Tibial nerve (tissue), 4 donors: ENCODE data around the gene PARVG. TPM values are rescaled to one million over a fixed set of nuclear protein-coding genes. Genes with fewer than 3 reads are reported as not detected.

ENCODE experiments used
- DNase-seq, 2 donors: peaks; one replicate each; pipeline ENCODE4 v3.0.0-alpha.2; 2019; ENCODE audit warnings: low spot score in 2 of 2
- H3K27ac ChIP-seq, 4 donors: fragments of 200-600 bp; sonication (generic) in 3 of 4; one replicate each; pipeline ENCODE4 v1.5.1; 2017 to 2019; ENCODE audit warnings: mild to moderate bottlenecking in 1 of 4
- H3K27me3 ChIP-seq, 2 donors: fragments of 200-600 bp; sonication (generic) in 1 of 2; one replicate each; pipeline versions ENCODE4 v1.5.1 to v1.6.0; 2017 to 2019
- H3K36me3 ChIP-seq, 3 donors: fragments of 200-600 bp; sonication (generic); one replicate each; pipeline ENCODE4 v1.5.1; 2018 to 2019
- H3K4me1 ChIP-seq, 4 donors: fragments of 200-600 bp; sonication (generic) in 3 of 4; one replicate each; pipeline ENCODE4 v1.5.1; 2017 to 2019
- H3K4me3 ChIP-seq, 4 donors: fragments of 200-600 bp; sonication (generic) in 3 of 4; one replicate each; pipeline ENCODE4 v1.5.1; 2017 to 2019; ENCODE audit warnings: mild to moderate bottlenecking in 1 of 4, moderate library complexity in 1 of 4
- H3K9me3 ChIP-seq, 4 donors: fragments of 200-600 bp; sonication (generic) in 3 of 4; one replicate each; pipeline ENCODE4 v1.5.1; 2017 to 2019
- EP300 ChIP-seq, 2 donors: sonication (generic); formaldehyde crosslinking; IDR thresholded peaks; one replicate each; pipeline ENCODE4 v1.6.1; 2017; ENCODE audit warnings: antibody characterized with exemption in 2 of 2, mild to moderate bottlenecking in 1 of 2
- POLR2A ChIP-seq, 2 donors: fragments of 450-650 bp; IDR thresholded peaks; one replicate each; pipeline ENCODE4 v1.6.1; 2017; ENCODE audit warnings: antibody characterized with exemption in 2 of 2, mild to moderate bottlenecking in 2 of 2, moderate library complexity in 2 of 2
- WGBS, 2 donors: methylation state at CpG; one replicate each; pipeline ENCODE4 v1.1.5; 2018; 5-methylcytosine and 5-hydroxymethylcytosine counted together
- total RNA-seq, 4 donors: library from RNA; depleted of rRNA; stranded (reverse); fragments of >200 nt; gene quantifications; one replicate each; pipeline ENCODE4 v1.1.0, GENCODE V29; 2016
- TF ChIP-seq, protein P1 (sequence below), 5 experiments: fragments of 200-600 bp in 3 of 5; fragments of 450-650 bp in 2 of 5; sonication (generic) in 3 of 5; IDR thresholded peaks; one replicate each; pipeline ENCODE4 v1.5.1; 2016 to 2019; ENCODE audit warnings: antibody characterized with exemption in 5 of 5, mild to moderate bottlenecking in 3 of 5, moderate library complexity in 2 of 5

The PARVG gene
- total RNA-seq, 4 donors from 2014 or later: 18.8 to 140 (median 34.9) TPM

DNA sequence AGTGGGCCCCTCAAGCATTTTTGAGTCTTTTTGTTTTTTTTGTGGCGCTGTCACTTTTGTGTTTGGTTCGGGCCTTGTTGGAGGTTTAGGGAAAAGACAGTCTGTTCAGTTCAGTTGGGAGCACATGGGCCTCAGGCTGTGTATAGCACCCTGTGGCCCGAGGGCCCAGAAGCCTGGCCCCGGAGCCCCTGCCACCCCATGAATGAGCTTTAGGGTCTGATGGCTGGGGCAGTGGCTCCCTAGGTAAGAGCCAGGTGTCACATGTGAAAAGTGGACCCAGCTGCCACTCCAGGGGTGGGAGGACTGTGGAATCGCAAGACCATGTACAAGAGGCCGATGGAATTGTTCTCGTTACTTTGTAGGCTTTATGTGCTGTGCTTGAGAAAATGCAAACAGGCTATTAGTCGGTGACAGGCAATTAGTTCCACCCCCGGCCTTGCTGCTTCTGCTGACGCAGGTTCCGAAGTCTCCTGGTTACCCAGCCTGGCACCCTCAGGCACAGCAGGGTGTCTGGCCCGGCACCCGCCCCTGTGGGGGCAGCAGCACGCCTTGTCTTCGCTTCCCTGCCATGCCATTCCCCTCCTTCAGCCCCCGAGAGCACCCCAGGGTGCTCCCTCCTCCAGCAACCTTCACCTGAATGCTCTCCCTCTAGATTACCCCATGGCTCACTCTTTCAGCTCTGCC lies 38.2 kb upstream of the PARVG start:
- Histone ChIP-seq H3K9me3 (peaks cover 0 to 12% (median 0%) of the 10 kb centered on the region in 4 donors), H3K27me3 (no peaks in the 10 kb centered on the region), H3K36me3 (peaks cover 0 to 28% (median 0%) of the 10 kb centered on the region in 3 donors), H3K4me3 (no peak overlapping the region), H3K27ac (no peak overlapping the region), H3K4me1 (peaks cover 0 to 2% (median 0%) of the 10 kb centered on the region in 4 donors)
- WGBS, 2 donors: 80 to 86% methylated on average over 16 of the region's 16 CpGs
- TF ChIP-seq POLR2A (IDR thresholded peaks at IDR 0.05) (no peak), EP300 (IDR thresholded peaks at IDR 0.05) (no peak)
- TF ChIP-seq, protein P1, sequence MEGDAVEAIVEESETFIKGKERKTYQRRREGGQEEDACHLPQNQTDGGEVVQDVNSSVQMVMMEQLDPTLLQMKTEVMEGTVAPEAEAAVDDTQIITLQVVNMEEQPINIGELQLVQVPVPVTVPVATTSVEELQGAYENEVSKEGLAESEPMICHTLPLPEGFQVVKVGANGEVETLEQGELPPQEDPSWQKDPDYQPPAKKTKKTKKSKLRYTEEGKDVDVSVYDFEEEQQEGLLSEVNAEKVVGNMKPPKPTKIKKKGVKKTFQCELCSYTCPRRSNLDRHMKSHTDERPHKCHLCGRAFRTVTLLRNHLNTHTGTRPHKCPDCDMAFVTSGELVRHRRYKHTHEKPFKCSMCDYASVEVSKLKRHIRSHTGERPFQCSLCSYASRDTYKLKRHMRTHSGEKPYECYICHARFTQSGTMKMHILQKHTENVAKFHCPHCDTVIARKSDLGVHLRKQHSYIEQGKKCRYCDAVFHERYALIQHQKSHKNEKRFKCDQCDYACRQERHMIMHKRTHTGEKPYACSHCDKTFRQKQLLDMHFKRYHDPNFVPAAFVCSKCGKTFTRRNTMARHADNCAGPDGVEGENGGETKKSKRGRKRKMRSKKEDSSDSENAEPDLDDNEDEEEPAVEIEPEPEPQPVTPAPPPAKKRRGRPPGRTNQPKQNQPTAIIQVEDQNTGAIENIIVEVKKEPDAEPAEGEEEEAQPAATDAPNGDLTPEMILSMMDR (IDR thresholded peaks at IDR 0.05): no peak
- no peak for DNase-seq

DNA sequence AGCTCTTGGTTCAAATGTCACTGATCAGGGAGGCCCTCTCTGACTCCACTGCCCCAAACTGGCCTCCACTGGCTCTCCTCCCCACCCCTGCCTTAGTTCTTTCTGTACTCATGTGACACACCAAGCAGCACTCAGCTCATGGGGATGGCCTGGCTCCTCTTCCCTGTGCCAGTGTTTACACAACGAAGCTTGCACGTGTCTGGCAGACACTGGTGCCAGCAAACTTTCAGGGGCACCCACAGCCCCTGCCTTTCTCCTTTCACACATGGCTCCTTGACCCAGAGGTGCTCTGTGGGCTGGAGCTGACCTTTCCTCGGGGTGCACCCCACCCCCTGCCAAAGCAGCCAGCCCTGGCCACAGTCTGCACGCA lies 37.6 kb upstream of the PARVG start:
- 61 to 63% methylated on average over 4 of the region's 4 CpGs for WGBS, 2 donors
- Histone ChIP-seq H3K27me3 (no peaks in the 10 kb centered on the region), H3K4me3 (no peak overlapping the region), H3K36me3 (peaks cover 0 to 23% (median 0%) of the 10 kb centered on the region in 3 donors), H3K9me3 (peaks cover 0 to 7% (median 0%) of the 10 kb centered on the region in 4 donors), H3K4me1 (peaks cover 0 to 5% (median 0%) of the 10 kb centered on the region in 4 donors), H3K27ac (no peak overlapping the region)
- no peak for TF ChIP-seq EP300 (IDR thresholded peaks at IDR 0.05)
- TF ChIP-seq, protein P1 (IDR thresholded peaks at IDR 0.05): no peak
- DNase-seq: no peak

DNA sequence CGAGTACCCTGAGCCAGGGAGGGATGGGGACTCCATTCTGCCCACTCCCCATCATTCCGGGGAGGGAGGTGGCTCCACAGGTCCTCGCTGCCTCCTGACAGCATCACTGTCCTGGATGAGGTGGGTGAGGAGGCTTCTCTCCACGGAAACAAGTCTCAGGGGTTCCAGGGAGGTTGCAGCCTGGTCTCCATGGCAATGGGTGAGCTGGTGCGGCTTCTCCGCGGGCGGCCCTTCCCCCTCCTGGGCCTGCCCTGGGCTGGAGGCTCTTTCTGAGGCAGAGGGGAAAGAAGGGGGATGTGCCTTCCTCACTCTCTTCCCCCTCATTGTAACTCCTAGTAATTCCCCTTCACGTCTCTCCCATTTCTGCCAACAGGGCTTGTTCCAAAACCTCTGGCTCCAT lies 37.1 kb upstream of the PARVG start:
- Histone ChIP-seq H3K9me3 (peaks cover 0 to 2% (median 0%) of the 10 kb centered on the region in 4 donors), H3K27me3 (no peaks in the 10 kb centered on the region), H3K36me3 (peaks cover 0 to 18% (median 0%) of the 10 kb centered on the region in 3 donors), H3K4me3 (no peak overlapping the region), H3K27ac (no peak overlapping the region), H3K4me1 (peaks cover 0 to 10% (median 0%) of the 10 kb centered on the region in 4 donors)
- 55 to 58% methylated on average over 9 of the region's 9 CpGs for WGBS, 2 donors
- no peak for TF ChIP-seq POLR2A (IDR thresholded peaks at IDR 0.05)
- TF ChIP-seq, protein P1 (IDR thresholded peaks at IDR 0.05): no peak
- no peak for TF ChIP-seq EP300 (IDR thresholded peaks at IDR 0.05)
- no peak for DNase-seq

DNA sequence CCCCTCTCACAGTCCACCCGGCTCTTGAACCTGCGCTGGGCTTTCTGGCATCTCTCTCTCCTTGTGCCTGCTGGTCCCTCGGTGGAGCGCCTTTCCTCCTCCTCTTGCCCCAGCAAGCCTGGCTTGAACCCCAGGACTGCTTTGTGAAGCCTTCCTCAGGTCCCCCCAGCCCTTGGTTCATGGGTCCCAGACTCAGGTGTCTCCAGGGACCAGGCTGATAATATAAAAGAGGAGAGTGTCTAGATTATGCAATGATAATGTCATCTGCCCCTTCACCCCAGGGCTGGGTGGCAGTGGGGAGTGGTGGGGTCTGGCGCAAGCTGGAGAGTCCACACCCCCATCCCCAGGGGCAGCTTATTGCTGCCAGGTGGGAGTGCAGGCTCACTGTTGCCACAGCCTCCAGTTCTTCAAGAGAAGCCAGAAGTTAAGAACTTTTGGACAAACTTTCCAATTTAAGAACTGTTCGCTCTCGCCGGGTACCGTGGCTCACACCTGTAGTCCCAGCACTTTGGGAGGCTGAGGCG lies 36.6 kb upstream of the PARVG start:
- 78 to 86% methylated on average over 10 of the region's 10 CpGs for WGBS, 2 donors
- TF ChIP-seq, protein P1 (IDR thresholded peaks at IDR 0.05): no peak
- TF ChIP-seq EP300 (IDR thresholded peaks at IDR 0.05) (no peak), POLR2A (IDR thresholded peaks at IDR 0.05) (no peak)
- no peak overlapping the region for H3K27ac ChIP-seq
- H3K27me3 ChIP-seq: no peaks in the 10 kb centered on the region
- no peak overlapping the region for H3K4me3 ChIP-seq
- DNase-seq: no peak
- H3K9me3 ChIP-seq: no peaks in the 10 kb centered on the region
- peaks cover 0 to 12% (median 0%) of the 10 kb centered on the region in 4 donors for H3K4me1 ChIP-seq
- H3K36me3 ChIP-seq: peaks cover 0 to 13% (median 0%) of the 10 kb centered on the region in 3 donors

DNA sequence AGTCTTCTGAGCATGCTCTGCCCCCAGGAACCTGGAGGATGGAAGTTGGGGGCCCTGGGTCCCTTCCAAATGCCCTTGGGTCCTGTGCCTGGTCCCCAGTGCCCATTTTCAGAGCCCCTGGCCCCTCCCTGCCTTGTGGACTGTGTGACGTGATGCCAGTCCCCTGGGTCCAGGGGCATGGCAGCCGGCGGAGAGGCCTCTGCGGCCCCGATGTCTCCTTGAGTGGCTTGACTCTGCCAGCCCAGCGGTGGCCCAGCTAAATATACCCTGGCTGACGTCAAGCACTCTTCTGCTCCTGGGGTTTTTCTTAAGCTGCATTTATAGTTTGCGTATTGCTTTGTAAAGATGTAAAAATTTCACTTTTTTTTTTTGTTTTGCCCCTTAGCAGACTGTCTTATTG lies 35.2 kb upstream of the PARVG start:
- WGBS, 2 donors: 56 to 61% methylated on average over 8 of the region's 8 CpGs

More for the DNA sequence above, 35.2 kb upstream of the PARVG start:
- TF ChIP-seq, protein P1 (IDR thresholded peaks at IDR 0.05): no peak
- TF ChIP-seq EP300 (IDR thresholded peaks at IDR 0.05) (no peak), POLR2A (IDR thresholded peaks at IDR 0.05) (no peak)
- H3K9me3 ChIP-seq: no peaks in the 10 kb centered on the region
- no peaks in the 10 kb centered on the region for H3K27me3 ChIP-seq
- no peak overlapping the region for H3K4me3 ChIP-seq
- peaks cover 0 to 4% (median 0%) of the 10 kb centered on the region in 3 donors for H3K36me3 ChIP-seq
- H3K27ac ChIP-seq: no peak overlapping the region
- peaks cover 0 to 12% (median 0%) of the 10 kb centered on the region in 4 donors for H3K4me1 ChIP-seq
- DNase-seq: no peak
